Activated T-helper 1 cell treated with anti-CD3 and anti-CD28 coated beads, Interleukin-12 subunit alpha, Interleukin-12 subunit beta, Interleukin-2, Interleukin-4 antibody, amounts not matched to agents 30 ng/mL and 10 ng/mL and 1 ng/mL, durations not matched to agents 14 hours and 24 hours and 36 hours (primary cell): ENCODE measurements around the gene SEPTIN10. TPM values are rescaled to one million over a fixed set of nuclear protein-coding genes. Genes with fewer than 3 reads are reported as not detected.

Experiments
- DNase-seq: peaks from one replicate; pipeline ENCODE4 v3.0.0; 2021; ENCODE audit warnings: low spot score
- H3K27ac Mint-ChIP-seq: one replicate; pipeline ENCODE4 v1.8.0; 2021; ENCODE audit warnings: mild to moderate bottlenecking, mixed read lengths
- H3K27me3 Mint-ChIP-seq: one replicate; pipeline ENCODE4 v1.8.0; 2022; ENCODE audit warnings: mild to moderate bottlenecking, moderate library complexity, mixed read lengths; ENCODE audit not compliant: insufficient read depth
- H3K36me3 Mint-ChIP-seq: one replicate; pipeline ENCODE4 v1.8.0; 2021; ENCODE audit warnings: low read depth, mixed read lengths
- H3K4me1 Mint-ChIP-seq: one replicate; pipeline ENCODE4 v1.8.0; 2021; ENCODE audit warnings: low read depth, mixed read lengths
- H3K4me3 Mint-ChIP-seq: one replicate; pipeline ENCODE4 v1.8.0; 2021; ENCODE audit warnings: mild to moderate bottlenecking, moderate library complexity, mixed read lengths
- H3K9me3 Mint-ChIP-seq: one replicate; pipeline ENCODE4 v1.8.0; 2021; ENCODE audit warnings: mixed read lengths
- intact Hi-C: fragments of 100-400 bp; cut with micrococcal nuclease; formaldehyde crosslinking; loops from one replicate; pipeline ENCODE4 v1.15.1; 2024
- total RNA-seq: library from RNA; stranded (reverse); gene quantifications from 2 replicates; pipeline ENCODE4 v1.2.3, GENCODE V29; 2022

The SEPTIN10 gene
- total RNA-seq, 1 donor from 2014 or later, result 0.13 TPM

- Mint-ChIP-seq H3K36me3 (no peaks in the 10 kb centered on the region), H3K4me1 (no peaks in the 10 kb centered on the region), H3K27ac (no peak overlapping the region), H3K27me3 (peaks cover 6% of the 10 kb centered on the region), H3K9me3 (no peaks in the 10 kb centered on the region), H3K4me3 (no peak overlapping the region)
- intact Hi-C loops, result no loop called here
- DNase-seq, result no peak
These were observed 86.7 kb downstream of the SEPTIN10 start for GRCh38 chr2:109527079-109527478.

- intact Hi-C loops, result no loop called here
- Mint-ChIP-seq H3K36me3 (no peaks in the 10 kb centered on the region), H3K9me3 (no peaks in the 10 kb centered on the region), H3K4me1 (no peaks in the 10 kb centered on the region), H3K27me3 (peaks cover 7% of the 10 kb centered on the region), H3K4me3 (no peak overlapping the region), H3K27ac (no peak overlapping the region)
- no peak for DNase-seq
These were observed 87.3 kb downstream of the SEPTIN10 start for GRCh38 chr2:109526442-109526970.

- DNase-seq, result no peak
- intact Hi-C loops, result no loop called here
- Mint-ChIP-seq H3K9me3 (no peaks in the 10 kb centered on the region), H3K27ac (no peak overlapping the region), H3K36me3 (no peaks in the 10 kb centered on the region), H3K4me3 (no peak overlapping the region), H3K4me1 (no peaks in the 10 kb centered on the region), H3K27me3 (peaks cover 5% of the 10 kb centered on the region)
These were observed 87.9 kb downstream of the SEPTIN10 start for GRCh38 chr2:109525836-109526235.

GRCh38 chr2:109523536-109524361 lies 90.0 kb downstream of the SEPTIN10 start:
- intact Hi-C loops, result no loop called here

GRCh38 chr2:109523121-109523520 lies 90.6 kb downstream of the SEPTIN10 start:
- no peak for DNase-seq
- Mint-ChIP-seq H3K4me3 (no peak overlapping the region), H3K4me1 (no peaks in the 10 kb centered on the region), H3K27me3 (peaks cover 9% of the 10 kb centered on the region), H3K9me3 (no peaks in the 10 kb centered on the region), H3K36me3 (no peaks in the 10 kb centered on the region), H3K27ac (no peak overlapping the region)
- intact Hi-C loops, result no loop called here

More at GRCh38 chr2:109523536-109524361, 90.0 kb downstream of the SEPTIN10 start:
- H3K27ac Mint-ChIP-seq, result no peak overlapping the region
- no peaks in the 10 kb centered on the region for H3K4me1 Mint-ChIP-seq
- peaks cover 9% of the 10 kb centered on the region for H3K27me3 Mint-ChIP-seq
- H3K9me3 Mint-ChIP-seq, result no peaks in the 10 kb centered on the region
- H3K36me3 Mint-ChIP-seq, result no peaks in the 10 kb centered on the region
- H3K4me3 Mint-ChIP-seq, result no peak overlapping the region
- no peak for DNase-seq

GRCh38 chr2:109522063-109522374 lies 91.7 kb downstream of the SEPTIN10 start:
- H3K27ac Mint-ChIP-seq, result no peak overlapping the region
- H3K4me3 Mint-ChIP-seq, result no peak overlapping the region
- intact Hi-C loops, result no loop called here
- DNase-seq, result no peak
- no peaks in the 10 kb centered on the region for H3K4me1 Mint-ChIP-seq
- no peaks in the 10 kb centered on the region for H3K36me3 Mint-ChIP-seq
- no peaks in the 10 kb centered on the region for H3K9me3 Mint-ChIP-seq
- peaks cover 9% of the 10 kb centered on the region for H3K27me3 Mint-ChIP-seq

- H3K27me3 Mint-ChIP-seq, result peaks cover 7% of the 10 kb centered on the region
- no peaks in the 10 kb centered on the region for H3K36me3 Mint-ChIP-seq
- H3K4me3 Mint-ChIP-seq, result no peak overlapping the region
- no peak for DNase-seq
- H3K9me3 Mint-ChIP-seq, result no peaks in the 10 kb centered on the region
- no peaks in the 10 kb centered on the region for H3K4me1 Mint-ChIP-seq
- intact Hi-C loops, result no loop called here
- no peak overlapping the region for H3K27ac Mint-ChIP-seq
These were observed 92.3 kb downstream of the SEPTIN10 start for GRCh38 chr2:109521233-109522062.

- H3K9me3 Mint-ChIP-seq, result no peaks in the 10 kb centered on the region
- peaks cover 7% of the 10 kb centered on the region for H3K27me3 Mint-ChIP-seq
- no peak overlapping the region for H3K4me3 Mint-ChIP-seq
- DNase-seq, result no peak
- no peak overlapping the region for H3K27ac Mint-ChIP-seq
- H3K36me3 Mint-ChIP-seq, result no peaks in the 10 kb centered on the region
- intact Hi-C loops, result loop anchor here (10.0 kb wide), 2 partner anchors 185 to 485 kb away; no protein-coding TSS in a partner anchor
- no peaks in the 10 kb centered on the region for H3K4me1 Mint-ChIP-seq
These were observed 94.3 kb downstream of the SEPTIN10 start for GRCh38 chr2:109519513-109519912.

- Mint-ChIP-seq H3K27me3 (peaks cover 7% of the 10 kb centered on the region), H3K36me3 (no peaks in the 10 kb centered on the region), H3K4me1 (peaks cover 9% of the 10 kb centered on the region), H3K27ac (no peak overlapping the region), H3K4me3 (no peak overlapping the region), H3K9me3 (no peaks in the 10 kb centered on the region)
- intact Hi-C loops, result loop anchor here (10.0 kb wide), 2 partner anchors 183 to 483 kb away; no protein-coding TSS in a partner anchor
- no peak for DNase-seq
These were observed 96.5 kb downstream of the SEPTIN10 start for GRCh38 chr2:109517118-109517889.

GRCh38 chr2:109516445-109517117 lies 97.2 kb downstream of the SEPTIN10 start:
- no peak overlapping the region for H3K27ac Mint-ChIP-seq
- H3K9me3 Mint-ChIP-seq, result no peaks in the 10 kb centered on the region
- no peak for DNase-seq
- no peak overlapping the region for H3K4me3 Mint-ChIP-seq
- H3K4me1 Mint-ChIP-seq, result peaks cover 9% of the 10 kb centered on the region
- intact Hi-C loops, result loop anchor here (10.0 kb wide), 2 partner anchors 182 to 482 kb away; no protein-coding TSS in a partner anchor
- H3K36me3 Mint-ChIP-seq, result no peaks in the 10 kb centered on the region
- peaks cover 6% of the 10 kb centered on the region for H3K27me3 Mint-ChIP-seq

- H3K36me3 Mint-ChIP-seq, result no peaks in the 10 kb centered on the region
These were observed 98.9 kb downstream of the SEPTIN10 start for GRCh38 chr2:109514857-109515256.

More at GRCh38 chr2:109514857-109515256, 98.9 kb downstream of the SEPTIN10 start:
- no peak for DNase-seq
- intact Hi-C loops, result loop anchor here (5.0 to 10.0 kb wide), 4 partner anchors 180 to 658 kb away; no protein-coding TSS in a partner anchor
- peaks cover 2% of the 10 kb centered on the region for H3K27me3 Mint-ChIP-seq
- H3K4me3 Mint-ChIP-seq, result no peak overlapping the region
- H3K9me3 Mint-ChIP-seq, result no peaks in the 10 kb centered on the region
- peaks cover 9% of the 10 kb centered on the region for H3K4me1 Mint-ChIP-seq
- no peak overlapping the region for H3K27ac Mint-ChIP-seq
